HTERT RPE-1 (cell line): ENCODE data around the gene CNTN5.

Source experiments
- in situ Hi-C: fragments of 300-500 bp; cut with MboI; formaldehyde crosslinking; loops from 4 replicates; pipeline ENCODE4 v1.14.3; 2020; ENCODE audit warnings: low sequenced_read_pairs

Gene CNTN5

DNA sequence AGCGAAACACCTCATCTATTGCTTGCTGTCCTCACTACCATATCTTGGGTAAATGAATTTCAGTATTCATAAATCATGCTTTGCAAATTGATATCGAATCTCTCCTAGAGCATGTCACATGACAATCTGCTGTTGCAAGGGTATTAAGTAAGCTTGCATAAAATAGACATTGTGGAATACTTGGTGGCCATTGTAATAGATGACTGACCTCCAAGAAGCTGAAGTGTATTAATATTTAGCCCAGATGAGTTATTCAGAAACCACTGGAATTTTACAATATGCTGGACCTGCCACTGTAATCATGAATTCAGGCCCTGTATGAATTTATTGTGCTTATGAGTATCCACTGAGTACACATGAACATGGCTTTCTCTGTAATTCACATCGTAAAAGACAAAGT lies 1376.7 kb downstream of the CNTN5 start:
- in situ Hi-C loops = no loop called here

DNA sequence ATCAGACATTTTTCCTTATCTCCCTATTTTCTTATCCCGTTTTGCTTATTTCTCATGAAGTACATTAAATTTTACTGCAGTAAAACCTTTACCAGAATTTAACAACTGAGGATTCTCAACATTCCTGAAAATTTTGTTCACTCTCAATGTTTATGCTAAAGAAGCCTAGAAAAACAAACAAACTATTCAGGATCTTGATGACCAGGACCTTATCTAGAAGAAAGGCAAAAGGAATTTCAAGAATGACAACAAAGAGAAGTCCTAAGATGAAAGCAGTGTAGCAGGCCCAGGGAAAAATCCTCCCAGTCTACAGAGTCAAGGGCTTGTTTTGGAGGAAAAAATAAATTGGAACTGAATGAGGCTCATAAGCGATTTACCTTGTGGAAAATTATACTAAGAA lies 1383.1 kb downstream of the CNTN5 start:
- in situ Hi-C loops = no loop called here

DNA sequence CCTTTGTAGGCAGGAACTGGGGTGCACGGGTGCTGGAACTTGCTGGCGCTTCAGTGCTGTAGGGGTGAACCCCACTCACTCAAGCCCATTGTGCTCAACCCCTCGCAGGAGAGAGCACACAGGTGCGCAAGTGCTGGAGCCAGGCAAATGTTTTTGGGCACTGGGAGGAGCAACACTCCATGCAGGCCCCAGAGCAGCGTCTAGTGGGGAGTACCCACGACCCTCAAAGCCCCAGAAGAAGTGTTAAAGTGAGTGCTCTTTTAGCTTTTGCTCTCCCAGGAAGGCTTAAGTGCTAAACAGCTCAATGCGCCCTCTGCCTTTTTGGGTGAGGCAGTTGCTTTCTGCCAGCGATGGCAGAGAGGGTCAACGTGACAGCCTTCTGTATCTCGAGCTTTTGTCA lies 1384.2 kb downstream of the CNTN5 start:
- in situ Hi-C loops = no loop called here
